ENCODE results near the gene LRCOL1.
"Not testable (repeated sequence)": the region's sequence is repeated elsewhere in the genome, so short reads cannot be mapped to it uniquely, and the experiment has no call there.

The LRCOL1 gene

GRCh38 chr12:132600048-132601032 lies 10.0 kb downstream of the LRCOL1 start:
- no peak for DNase-seq (ENCODE audit: low read depth)

DNA sequence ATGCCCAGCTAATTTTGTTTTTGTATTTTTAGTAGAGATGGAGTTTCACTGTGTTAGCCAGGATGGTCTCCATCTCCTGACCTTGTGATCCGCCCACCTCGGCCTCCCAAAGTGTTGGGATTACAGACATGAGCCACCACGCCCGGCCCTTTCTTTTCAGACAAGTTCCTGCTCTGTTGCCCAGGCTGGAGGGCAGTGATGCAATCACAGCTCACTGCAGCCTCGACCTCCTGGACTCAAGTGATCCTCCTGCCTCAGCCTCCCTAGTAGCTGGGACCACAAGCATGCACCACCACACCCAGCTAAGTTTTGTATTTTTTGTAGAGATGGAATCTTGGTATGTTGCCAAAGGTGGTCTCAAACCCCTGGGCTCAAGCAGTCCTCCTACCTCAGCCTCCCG lies 10.9 kb downstream of the LRCOL1 start:
- DNase-seq (ENCODE audit: low read depth): not testable (repeated sequence)

DNA sequence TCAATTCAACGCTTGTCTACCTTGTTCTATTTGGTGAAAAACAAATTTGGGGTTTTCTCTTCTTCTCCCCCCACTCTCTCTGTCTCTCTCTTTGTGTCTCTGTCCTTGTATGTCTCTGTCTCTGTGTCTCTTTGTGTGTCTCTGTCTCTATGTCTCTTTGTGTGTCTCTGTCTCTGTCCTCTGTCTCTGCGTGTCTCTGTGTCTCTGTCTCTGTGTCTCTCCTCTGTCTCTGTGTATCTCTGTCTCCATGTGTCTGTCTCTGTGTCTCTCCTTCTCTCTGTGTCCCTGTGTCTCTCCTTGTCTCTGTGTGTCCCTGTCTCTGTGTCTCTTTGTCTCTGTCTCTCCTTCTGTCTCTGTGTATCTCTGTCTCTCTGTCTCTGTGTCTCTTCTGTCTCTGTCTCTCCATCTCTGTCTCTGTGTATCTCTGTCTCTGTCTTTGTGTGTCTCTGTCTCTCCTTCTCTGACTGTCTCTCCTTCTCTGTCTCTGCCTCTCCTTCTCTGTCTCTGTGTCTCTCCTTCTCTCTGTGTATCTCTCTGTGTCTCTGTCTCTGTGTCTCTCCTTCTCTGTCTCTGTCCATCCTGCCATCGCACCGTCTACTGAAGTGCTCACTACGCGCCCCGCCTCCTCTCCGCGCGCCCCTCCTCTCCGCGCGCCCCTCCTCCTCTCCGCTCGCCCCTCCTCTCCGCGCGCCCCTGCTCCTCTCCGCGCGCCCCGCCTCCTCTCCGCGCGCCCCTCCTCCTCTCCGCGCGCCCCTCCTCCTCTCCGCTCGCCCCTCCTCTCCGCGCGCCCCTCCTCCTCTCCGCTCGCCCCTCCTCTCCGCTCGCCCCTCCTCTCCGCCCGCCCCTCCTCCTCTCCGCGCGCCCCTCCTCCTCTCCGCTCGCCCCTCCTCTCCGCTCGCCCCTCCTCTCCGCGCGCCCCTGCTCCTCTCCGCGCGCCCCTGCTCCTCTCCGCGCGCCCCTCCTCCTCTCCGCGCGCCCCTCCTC lies 12.8 kb downstream of the LRCOL1 start:
- no peak for DNase-seq (ENCODE audit: low read depth)

GRCh38 chr12:132596016-132596415 lies 14.4 kb downstream of the LRCOL1 start:
- DNase-seq (ENCODE audit: low read depth): no peak

DNA sequence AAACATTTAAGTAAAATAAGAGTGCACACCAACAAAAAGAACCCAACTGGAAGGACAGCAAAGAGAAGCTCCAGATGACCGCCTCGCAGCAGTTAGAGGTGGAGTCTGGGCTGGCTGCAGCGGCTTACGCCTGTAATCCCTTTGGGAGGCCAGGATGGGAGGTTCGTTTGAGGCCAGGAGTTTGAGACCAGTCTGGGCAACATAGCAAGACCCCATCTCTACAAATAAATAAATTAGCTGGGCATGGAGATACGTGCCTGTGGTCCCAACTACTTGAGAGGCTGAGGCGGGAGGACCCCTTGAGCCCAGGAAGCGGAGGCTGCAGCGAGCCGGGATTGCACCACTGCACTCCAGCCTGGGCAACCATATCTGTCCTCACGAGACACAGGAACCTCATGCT lies 15.2 kb downstream of the LRCOL1 start:
- DNase-seq (ENCODE audit: low read depth): no peak

DNA sequence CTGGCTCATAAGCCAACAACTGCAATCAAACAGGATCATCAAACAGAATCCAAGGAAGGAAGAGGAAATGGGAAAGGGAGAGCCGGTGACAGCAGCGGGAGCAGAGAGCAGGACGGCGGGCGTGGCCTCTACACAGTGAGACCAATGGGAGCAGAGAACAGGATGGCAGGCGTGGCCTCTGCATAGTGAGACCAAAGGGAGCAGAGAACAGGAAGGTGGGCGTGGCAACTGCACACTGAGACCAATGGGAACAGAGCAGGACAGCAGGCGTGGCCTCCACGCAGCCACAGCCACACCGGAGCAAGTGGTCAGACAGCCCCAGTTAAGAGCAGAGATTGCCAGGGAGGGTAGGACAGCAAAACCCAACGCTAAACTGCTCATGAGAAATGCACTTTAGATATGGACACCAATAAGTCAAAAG lies 16.4 kb downstream of the LRCOL1 start:
- DNase-seq (ENCODE audit: low read depth): no peak

DNA sequence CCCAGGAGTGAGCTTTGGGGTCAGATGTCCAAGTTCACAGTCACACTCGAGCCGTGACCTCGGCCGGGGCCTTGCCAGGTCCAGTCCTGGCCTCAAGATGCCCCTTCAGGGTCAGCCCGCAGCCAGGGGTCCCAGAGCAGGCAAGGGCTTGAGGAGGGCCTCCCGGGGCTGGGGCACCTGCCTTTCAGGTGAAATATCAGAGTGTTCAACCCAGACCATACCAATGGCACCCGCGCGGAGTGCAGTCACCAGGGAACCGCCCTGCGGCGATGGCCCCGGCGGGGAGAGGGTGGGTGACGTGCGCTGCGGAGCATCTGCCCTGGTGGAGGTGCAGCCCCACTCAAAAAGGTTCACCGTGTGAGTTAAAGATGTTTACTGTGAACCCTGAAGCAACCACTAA lies 16.9 kb downstream of the LRCOL1 start:
- no peak for DNase-seq (ENCODE audit: low read depth)

DNA sequence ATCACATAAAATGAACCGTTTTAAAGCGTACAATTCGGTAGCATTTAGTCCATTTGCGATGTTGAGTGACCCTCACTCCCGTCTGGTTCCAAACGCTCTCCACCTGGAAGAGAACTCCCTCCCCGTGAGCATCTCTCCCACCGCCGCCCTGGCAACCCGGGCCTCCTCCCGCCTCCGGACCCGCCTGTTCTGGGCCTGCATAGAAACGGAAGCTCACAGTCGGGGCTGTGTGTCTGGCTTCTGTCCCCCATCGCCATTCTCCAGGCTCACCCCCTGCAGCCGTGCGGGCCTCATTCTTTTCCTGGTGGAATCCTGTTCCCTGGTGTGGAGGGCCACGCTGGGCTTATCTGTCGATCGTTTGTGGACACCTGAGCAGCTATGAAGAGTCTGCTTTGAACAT lies 17.3 kb downstream of the LRCOL1 start:
- DNase-seq (ENCODE audit: low read depth): no peak

DNA sequence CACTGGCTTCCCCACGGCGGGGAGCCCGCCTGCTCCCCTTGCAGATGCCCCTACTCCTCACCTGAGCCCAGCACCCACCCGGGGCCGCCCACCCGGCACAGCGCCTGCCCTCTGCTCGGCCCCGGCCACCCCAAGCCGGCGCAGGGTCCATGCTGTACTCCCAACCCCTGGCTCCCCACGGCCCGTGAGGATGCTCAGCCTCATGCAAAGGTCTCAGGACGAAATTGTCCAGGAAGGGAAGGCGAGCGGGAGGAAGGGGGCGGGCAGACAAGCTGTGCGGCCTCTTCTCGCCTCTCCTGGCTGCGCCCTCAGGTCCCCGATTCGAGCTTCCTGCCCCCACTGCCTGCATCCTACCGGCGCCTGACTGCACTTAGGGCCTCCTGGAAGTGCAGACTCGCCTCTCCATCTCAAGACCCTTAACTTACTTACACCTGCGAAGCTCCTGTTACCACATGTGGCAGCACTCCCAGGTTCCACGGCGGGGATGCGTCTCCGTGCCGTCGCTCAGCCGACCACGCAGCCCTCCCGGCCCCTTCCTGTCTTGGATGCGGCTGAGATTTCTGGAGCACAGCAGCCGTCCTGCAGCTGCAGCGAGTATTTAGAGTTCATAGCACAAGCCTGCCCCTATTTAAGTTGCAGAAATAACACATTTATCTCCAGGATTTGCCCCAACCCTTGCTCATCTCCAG lies 18.0 kb downstream of the LRCOL1 start:
- no peak for DNase-seq (ENCODE audit: low read depth)

DNA sequence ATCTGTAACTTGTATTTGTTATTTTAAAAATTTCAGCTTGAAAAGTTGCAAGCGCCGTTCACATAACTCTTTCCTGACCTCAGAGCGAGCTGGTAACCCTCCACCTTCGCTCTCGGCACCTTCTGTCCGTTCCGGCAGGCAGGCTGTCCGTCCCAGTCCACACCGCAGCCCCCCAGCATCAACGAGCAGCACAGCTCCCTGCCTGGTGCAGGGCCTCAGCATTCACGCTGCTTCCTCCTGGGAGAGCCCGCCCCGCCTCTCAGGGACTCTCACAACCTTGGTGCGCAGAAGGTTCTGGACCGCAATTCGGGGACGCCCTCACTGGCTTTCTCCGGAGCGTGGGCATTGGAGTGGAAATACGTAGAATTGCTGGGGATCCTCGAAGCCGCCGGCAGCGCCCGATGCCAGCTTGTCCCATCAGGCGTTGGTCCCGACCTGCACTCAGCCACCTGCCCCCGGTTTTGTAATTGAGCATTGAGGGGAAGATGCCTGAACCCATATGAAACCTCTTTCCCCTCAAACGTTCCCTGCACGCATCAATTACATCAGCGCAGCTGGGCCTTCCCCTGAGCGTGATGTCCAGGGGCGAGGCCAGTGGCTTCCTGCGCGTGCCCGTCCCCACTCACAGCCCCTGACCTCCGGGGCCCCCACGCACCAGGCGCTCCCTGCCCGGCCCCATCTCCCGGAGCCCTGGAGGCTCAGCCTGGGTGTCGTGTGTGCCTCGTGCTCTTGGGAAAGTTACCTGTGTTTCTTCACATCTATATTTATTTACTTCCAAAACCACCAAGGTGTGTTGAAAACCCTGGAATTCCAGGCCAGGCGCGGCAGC lies 19.1 kb downstream of the LRCOL1 start:
- no peak for DNase-seq (ENCODE audit: low read depth)

DNA sequence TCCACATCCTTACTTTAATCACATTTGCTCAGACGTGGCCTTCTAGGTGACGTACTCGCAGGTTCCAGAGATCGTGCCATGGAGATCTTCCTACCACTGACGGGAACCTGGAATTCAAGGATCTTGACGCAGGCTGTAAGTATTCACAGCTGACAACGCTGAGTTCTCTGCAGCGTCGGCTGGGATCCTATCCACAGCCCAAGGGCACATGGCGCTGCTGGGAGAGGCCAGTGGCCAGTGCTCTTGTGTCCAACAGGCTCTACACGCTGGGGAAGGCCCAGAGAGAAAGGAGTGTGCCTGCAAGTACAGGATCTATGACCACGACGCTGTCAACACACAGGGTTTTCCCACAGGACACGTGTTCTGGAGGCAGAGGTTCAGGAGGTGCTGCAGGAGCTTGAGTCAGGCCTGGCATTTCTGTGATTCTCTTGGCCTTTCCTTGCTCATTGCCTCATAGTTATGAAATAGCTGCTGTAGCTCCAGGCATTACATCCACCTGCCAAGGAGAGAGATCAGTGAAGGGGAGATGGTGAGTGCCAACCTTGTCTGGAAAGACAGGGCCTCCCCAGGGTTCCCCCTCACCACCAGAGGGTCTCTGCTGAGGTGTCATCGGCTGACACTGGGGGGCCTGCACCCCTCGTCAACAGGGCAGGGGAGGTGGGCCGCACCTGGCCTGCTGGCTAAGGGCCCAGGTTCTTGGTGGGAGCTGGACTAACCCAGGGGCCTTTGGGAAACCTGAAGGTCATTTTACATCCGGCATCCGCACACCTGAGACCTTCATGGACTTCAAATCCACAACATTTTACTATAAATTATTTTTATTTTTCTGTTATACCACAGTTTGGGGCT lies 21.3 kb downstream of the LRCOL1 start:
- DNase-seq (ENCODE audit: low read depth): no peak

- DNase-seq (ENCODE audit: low read depth): no peak
Observed at GRCh38 chr12:132588319-132588718, 22.1 kb downstream of the LRCOL1 start.

DNA sequence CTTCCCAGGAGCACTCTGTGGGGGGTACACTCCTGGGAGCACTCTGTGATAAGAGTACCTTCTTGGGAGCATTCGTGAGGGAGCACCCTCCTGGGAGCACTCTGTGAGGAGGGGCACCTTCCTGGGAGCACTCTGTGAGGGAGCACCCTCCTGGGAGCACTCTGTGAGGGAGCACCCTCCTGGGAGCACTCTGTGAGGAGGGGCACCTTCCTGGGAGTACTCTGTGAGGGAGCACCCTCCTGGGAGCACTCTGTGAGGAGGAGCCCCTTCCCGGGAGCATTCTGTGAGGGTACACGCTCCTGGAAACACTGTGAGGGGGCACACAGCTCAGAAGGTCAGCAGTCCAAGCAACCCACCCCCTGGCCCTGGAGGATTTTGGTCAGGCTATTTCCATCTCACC lies 22.6 kb downstream of the LRCOL1 start:
- DNase-seq (ENCODE audit: low read depth): no peak

DNA sequence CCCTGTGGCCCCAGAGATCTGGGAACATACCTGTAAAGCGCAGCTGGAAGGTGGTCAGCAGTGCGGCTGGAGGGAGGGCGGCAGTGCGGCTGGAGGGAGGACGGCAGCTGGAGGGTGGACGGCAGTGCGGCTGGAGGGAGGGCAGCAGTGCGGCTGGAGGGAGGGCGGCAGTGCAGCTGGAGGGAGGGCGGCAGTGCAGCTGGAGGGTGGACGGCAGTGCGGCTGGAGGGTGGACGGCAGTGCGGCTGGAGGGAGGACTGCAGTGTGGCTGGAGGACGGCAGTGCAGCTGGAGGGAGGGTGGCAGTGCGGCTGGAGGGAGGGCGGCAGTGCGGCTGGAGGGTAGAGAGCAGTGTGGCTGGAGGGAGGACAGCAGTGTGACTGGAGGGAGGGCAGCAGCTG lies 23.5 kb downstream of the LRCOL1 start:
- no peak for DNase-seq (ENCODE audit: low read depth)

DNA sequence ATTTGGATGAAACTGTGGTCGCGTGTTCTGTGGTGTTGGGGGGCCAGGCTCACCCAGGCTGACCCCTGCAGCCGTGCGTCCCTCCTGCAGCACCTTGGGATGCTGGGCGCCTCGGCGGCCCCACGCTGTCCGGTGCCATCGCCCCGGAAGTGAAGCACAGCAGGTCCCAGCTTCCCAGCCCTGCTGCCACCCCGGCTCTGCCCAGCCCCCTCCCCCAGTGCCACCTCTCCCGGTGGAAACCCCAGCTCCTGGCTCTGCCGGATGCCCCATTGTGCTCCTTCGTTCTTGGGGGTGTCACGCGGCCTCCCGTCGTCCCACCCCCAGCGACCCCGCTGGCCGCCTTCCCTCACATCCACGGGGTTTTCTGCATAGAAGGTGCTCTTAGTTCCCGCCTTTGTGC lies 25.2 kb downstream of the LRCOL1 start:
- DNase-seq (ENCODE audit: low read depth): no peak

- no peak for DNase-seq (ENCODE audit: low read depth)
Observed at GRCh38 chr12:132584429-132584828, 26.0 kb downstream of the LRCOL1 start.

- no peak for DNase-seq (ENCODE audit: low read depth)
Observed at GRCh38 chr12:132583736-132584135, 26.6 kb downstream of the LRCOL1 start.

- DNase-seq (ENCODE audit: low read depth): no peak
Observed at GRCh38 chr12:132583411-132583710, 27.0 kb downstream of the LRCOL1 start.

DNA sequence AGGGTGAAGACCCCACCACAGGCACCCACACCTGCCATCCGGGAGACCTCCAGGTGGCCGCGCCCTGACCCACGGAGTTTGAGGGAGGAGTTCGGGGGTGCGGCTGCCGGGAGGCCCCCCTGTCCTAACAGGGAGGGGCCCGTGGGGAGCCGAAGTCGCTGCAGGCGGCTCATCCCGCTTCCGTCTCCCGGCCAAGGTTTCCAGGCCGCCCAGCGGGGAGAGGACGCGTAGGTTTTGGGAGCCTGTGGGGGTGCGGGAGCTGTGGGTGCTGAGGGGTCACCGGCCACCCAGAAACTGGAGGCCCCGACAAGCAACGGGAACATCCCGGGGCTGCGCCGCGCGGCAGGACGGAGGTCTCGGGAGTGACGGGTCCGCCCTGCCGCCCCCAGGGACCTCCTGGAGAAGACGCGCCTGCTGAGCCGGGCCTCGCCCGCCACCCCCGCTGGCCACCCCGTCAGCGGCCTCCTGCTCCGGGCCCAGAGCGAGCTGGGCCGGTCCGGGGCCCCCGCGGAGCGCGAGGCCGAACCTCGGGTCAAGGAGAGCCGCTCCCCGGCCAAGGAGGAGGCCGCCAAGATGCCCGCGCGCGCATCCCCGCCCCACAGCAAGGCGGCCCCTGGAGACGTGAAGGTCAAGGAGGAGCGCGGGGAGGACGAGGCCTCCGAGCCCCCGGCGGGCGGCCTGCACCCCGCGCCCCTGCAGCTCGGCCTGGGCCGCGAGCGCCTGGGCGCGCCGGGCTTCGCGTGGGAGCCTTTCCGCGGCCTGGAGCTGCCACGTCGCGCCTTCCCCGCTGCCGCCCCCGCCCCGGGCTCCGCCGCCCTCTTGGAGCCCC lies 27.6 kb downstream of the LRCOL1 start:
- no peak for DNase-seq (ENCODE audit: low read depth)

GRCh38 chr12:132582058-132582420 lies 28.3 kb downstream of the LRCOL1 start:
- DNase-seq (ENCODE audit: low read depth): no peak

Measured in stimulated activated CD8-positive, alpha-beta memory T cell treated with anti-CD3 and anti-CD28 coated beads, Interleukin-12 subunit alpha, Interleukin-12 subunit beta, amount 100 ng/mL, for 1 hour (primary cell).